H1 (cell line): ENCODE results near the gene CHD9. TPM values are rescaled to one million over a fixed set of nuclear protein-coding genes. Genes with fewer than 3 reads are reported as not detected.

Experiments
- CTCF ChIA-PET: fragments of 300-600 bp; sonication (Branson Sonifier 250); formaldehyde crosslinking; loops from one replicate; lab custom pipeline; 2021; ENCODE audit not compliant: partially characterized antibody; lab: Charles Lee
- POLR2A ChIA-PET: fragments of 300-600 bp; sonication (Branson Sonifier 250); formaldehyde crosslinking; loops from one replicate; lab custom pipeline; 2021; ENCODE audit warnings: inconsistent platforms; ENCODE audit not compliant: partially characterized antibody; lab: Charles Lee
- DNase-seq, 2 experiments: peaks; one replicate each; pipeline versions ENCODE4 v3.0.0 to v3.0.0-alpha.2; 2010 to 2022; ENCODE audit warnings: low spot score in 2 of 2, low read depth in 1 of 2, mixed read lengths in 1 of 2
- FAIRE-seq: peaks from 2 replicates; lab custom pipeline; 2011; peaks lifted over from hg19 to GRCh38; lab: Jason Lieb, UNC
- H2AFZ ChIP-seq: 2 replicates; pipeline ENCODE4 v1.8.1; 2012; ENCODE audit warnings: low read length, inconsistent platforms
- H2AK5ac ChIP-seq: 2 replicates; pipeline ENCODE4 v1.6.1; 2013; ENCODE audit warnings: low read depth, low read length
- H2BK120ac ChIP-seq: replicated peaks from 2 replicates; pipeline ENCODE3; 2013; ENCODE audit warnings: low read depth, low read length, inconsistent platforms
- H2BK12ac ChIP-seq: 2 replicates; pipeline ENCODE4 v1.6.1; 2013; ENCODE audit warnings: low read depth, low read length
- H2BK15ac ChIP-seq: 2 replicates; pipeline ENCODE4 v1.6.1; 2013; ENCODE audit warnings: low read length
- H2BK20ac ChIP-seq: 2 replicates; pipeline ENCODE4 v1.6.1; 2013; ENCODE audit warnings: low read length
- H2BK5ac ChIP-seq: 2 replicates; pipeline ENCODE4 v1.6.1; 2013; ENCODE audit warnings: low read depth, low read length
- H3K14ac ChIP-seq: 2 replicates; pipeline ENCODE4 v1.6.1; 2013; ENCODE audit warnings: inconsistent platforms; ENCODE audit not compliant: insufficient read length
- H3K18ac ChIP-seq: 2 replicates; pipeline ENCODE4 v1.6.1; 2013; ENCODE audit warnings: low read length; ENCODE audit errors: extremely low read depth
- H3K23ac ChIP-seq: 2 replicates; pipeline ENCODE4 v1.6.1; 2013; ENCODE audit warnings: inconsistent platforms; ENCODE audit not compliant: insufficient read length
- H3K23me2 ChIP-seq: 2 replicates; pipeline ENCODE4 v1.6.1; 2013; ENCODE audit warnings: low read depth, low read length
- H3K27ac ChIP-seq: 2 replicates; pipeline ENCODE4 v1.6.1; 2011; ENCODE audit warnings: low read depth, low read length, inconsistent platforms
- H3K27me3 ChIP-seq, 4 experiments: replicated peaks in 1 of 4; 1 replicate in 1 of 4; 2 replicates in 3 of 4; pipeline versions ENCODE4 v1.6.1 to v1.8.1; 2011 to 2013; ENCODE audit warnings: low read length in 3 of 4, mild to moderate bottlenecking in 3 of 4, inconsistent platforms in 2 of 4, mixed read lengths in 2 of 4, moderate library complexity in 1 of 4; ENCODE audit not compliant: control insufficient read depth in 3 of 4, insufficient read depth in 3 of 4; ENCODE audit errors: extremely low read depth in 1 of 4
- H3K36me3 ChIP-seq, 4 experiments: 2 replicates each; pipeline versions ENCODE4 v1.6.1 to v1.8.1; 2011 to 2013; ENCODE audit warnings: mild to moderate bottlenecking in 4 of 4, low read length in 3 of 4, moderate library complexity in 2 of 4, control low read depth in 1 of 4, inconsistent platforms in 1 of 4; ENCODE audit not compliant: insufficient read depth in 4 of 4, control insufficient read depth in 2 of 4
- H3K4ac ChIP-seq: replicated peaks from 2 replicates; pipeline ENCODE3; 2013; ENCODE audit warnings: low read length, low read depth, mixed read lengths, inconsistent platforms; ENCODE audit not compliant: insufficient read length
- H3K4me1 ChIP-seq, 4 experiments: replicated peaks in 1 of 4; 1 replicate in 1 of 4; 2 replicates in 3 of 4; pipeline versions ENCODE4 v1.6.1 to v1.8.1; 2011 to 2013; ENCODE audit warnings: low read length in 3 of 4, inconsistent platforms in 2 of 4, mixed read lengths in 1 of 4; ENCODE audit not compliant: insufficient read depth in 4 of 4, control insufficient read depth in 3 of 4
- H3K4me2 ChIP-seq, 2 experiments: 2 replicates each; pipeline versions ENCODE4 v1.6.1 to v1.8.1; 2011 to 2013; ENCODE audit warnings: low read depth in 2 of 2, low read length in 2 of 2, control low read depth in 1 of 2, inconsistent platforms in 1 of 2, mild to moderate bottlenecking in 1 of 2; ENCODE audit not compliant: insufficient read depth in 1 of 2
- H3K4me3 ChIP-seq, 4 experiments: fragments of 200-600, 300-600 bp in 1 of 4; sonication (generic), shearing (Covaris generic), sonication (Bioruptor Twin) in 1 of 4; 2 replicates each; pipeline versions ENCODE4 v1.5.1 to v1.8.1; 2011 to 2016; ENCODE audit warnings: low read length in 4 of 4, low read depth in 3 of 4, control low read depth in 2 of 4, inconsistent platforms in 2 of 4, mild to moderate bottlenecking in 2 of 4, mixed read lengths in 1 of 4, moderate library complexity in 1 of 4; ENCODE audit not compliant: insufficient read depth in 2 of 4; ENCODE audit errors: extremely low read depth in 1 of 4
- H3K56ac ChIP-seq: replicated peaks from 2 replicates; pipeline ENCODE3; 2013; ENCODE audit warnings: low read depth, mild to moderate bottlenecking, mixed read lengths, low read length, inconsistent platforms; ENCODE audit not compliant: insufficient read length
- H3K79me1 ChIP-seq: 2 replicates; pipeline ENCODE4 v1.6.1; 2013; ENCODE audit warnings: low read depth, low read length, control low read depth
- H3K79me2 ChIP-seq, 2 experiments: 2 replicates each; pipeline versions ENCODE4 v1.6.1 to v1.8.1; 2012 to 2013; ENCODE audit warnings: low read length in 2 of 2, mild to moderate bottlenecking in 2 of 2, inconsistent platforms in 1 of 2; ENCODE audit not compliant: insufficient read depth in 2 of 2, control insufficient read depth in 1 of 2
- H3K9ac ChIP-seq, 4 experiments: replicated peaks in 1 of 4; 1 replicate in 1 of 4; 2 replicates in 3 of 4; pipeline versions ENCODE4 v1.6.1 to v1.8.1; 2011 to 2013; ENCODE audit warnings: low read depth in 3 of 4, low read length in 3 of 4, control low read depth in 2 of 4, mild to moderate bottlenecking in 2 of 4, moderate library complexity in 2 of 4, inconsistent platforms in 1 of 4; ENCODE audit errors: extremely low read depth in 1 of 4
- H3K9me3 ChIP-seq, 2 experiments: 2 replicates each; pipeline versions ENCODE4 v1.6.1 to v1.8.1; 2012 to 2013; ENCODE audit warnings: mild to moderate bottlenecking in 2 of 2, moderate library complexity in 2 of 2, control low read depth in 1 of 2, inconsistent platforms in 1 of 2, low read depth in 1 of 2, low read length in 1 of 2, mixed read lengths in 1 of 2; ENCODE audit not compliant: insufficient read depth in 2 of 2
- H4K20me1 ChIP-seq, 2 experiments: replicated peaks in 1 of 2; 2 replicates each; pipeline versions ENCODE3 to v1.8.1; 2011 to 2013; ENCODE audit warnings: inconsistent platforms in 2 of 2, low read length in 2 of 2, mild to moderate bottlenecking in 1 of 2; ENCODE audit not compliant: insufficient read depth in 2 of 2, control insufficient read depth in 1 of 2
- H4K5ac ChIP-seq: 2 replicates; pipeline ENCODE4 v1.6.1; 2013; ENCODE audit warnings: low read length, low read depth, mixed read lengths, inconsistent platforms; ENCODE audit not compliant: insufficient read length
- H4K8ac ChIP-seq: 2 replicates; pipeline ENCODE4 v1.8.0; 2013; ENCODE audit warnings: mild to moderate bottlenecking, moderate library complexity, low read length, inconsistent platforms; ENCODE audit not compliant: insufficient read depth; ENCODE audit errors: extremely low read depth
- H4K91ac ChIP-seq: replicated peaks from 2 replicates; pipeline ENCODE3; 2013; ENCODE audit warnings: low read length, mixed read lengths, inconsistent platforms; ENCODE audit not compliant: insufficient read length
- NANOG ChIP-seq: IDR thresholded peaks from 2 replicates; pipeline ENCODE4 v1.6.1; 2011; ENCODE audit warnings: low read length, low read depth, mild to moderate bottlenecking, inconsistent platforms; ENCODE audit not compliant: insufficient read depth, poor library complexity, severe bottlenecking
- NRF1 ChIP-seq: IDR thresholded peaks from 2 replicates; pipeline ENCODE4 v1.6.1; 2011; ENCODE audit warnings: mild to moderate bottlenecking, low read depth, low read length, improper control_type of control experiment
- SIN3A ChIP-seq, 2 experiments: IDR thresholded peaks in 1 of 2; conservative IDR thresholded peaks in 1 of 2; 2 replicates each; pipeline ENCODE4 v1.6.1; 2011 to 2012; ENCODE audit warnings: low read length in 2 of 2, improper control_type of control experiment in 1 of 2, low read depth in 1 of 2, mild to moderate bottlenecking in 1 of 2
- SP4 ChIP-seq: IDR thresholded peaks from 2 replicates; pipeline ENCODE4 v1.6.1; 2012; ENCODE audit warnings: low read length, inconsistent platforms
- SUZ12 ChIP-seq: fragments of 200-600 bp; sonication (generic); IDR thresholded peaks from 2 replicates; pipeline ENCODE4 v1.6.1; 2012; ENCODE audit warnings: mild to moderate bottlenecking, inconsistent platforms, low read length, moderate library complexity, mixed read lengths
- TAF1 ChIP-seq: IDR thresholded peaks from 2 replicates; pipeline ENCODE4 v1.6.1; 2011; ENCODE audit warnings: mild to moderate bottlenecking, low read depth, low read length
- ZNF274 ChIP-seq: IDR thresholded peaks from 2 replicates; pipeline ENCODE4 v1.7.0; 2012; ENCODE audit warnings: low read length, borderline replicate concordance; ENCODE audit errors: extremely low read depth
- WGBS, 2 experiments: shearing (Covaris generic) in 1 of 2; methylation state at CpG; one replicate each; pipeline versions ENCODE4 v1.1.6 to v1.1.7; 2013 to 2015; ENCODE audit warnings: low lambda C conversion rate in 2 of 2, mixed read lengths in 2 of 2, inconsistent platforms in 1 of 2, low coverage in 1 of 2, missing lambda C conversion rate in 1 of 2; ENCODE audit not compliant: insufficient replicate concordance in 2 of 2, insufficient coverage in 1 of 2, insufficient read length in 1 of 2; ENCODE audit errors: extremely low coverage in 1 of 2, missing lambda C conversion rate in 1 of 2; 5-methylcytosine and 5-hydroxymethylcytosine counted together
- polyA plus RNA-seq, 7 experiments: library from polyadenylated mRNA; depleted of rRNA in 3 of 7; stranded (reverse) in 5 of 7; unstranded in 2 of 7; fragments of >200 nt in 5 of 7; fragments of 200-250 nt in 2 of 7; gene quantifications; 1 replicate in 5 of 7; 2 replicates in 1 of 7; 4 replicates in 1 of 7; pipeline versions ENCODE4 v1.2.1 to v1.2.3, GENCODE V29; 2011 to 2013; ENCODE audit warnings: missing spikeins in 2 of 7, mixed read lengths in 2 of 7
- total RNA-seq: library from RNA; stranded (reverse); fragmentation: NEBNext Ultra II Directional; extraction: Animal tissue kit (Norgen Biotek cat#: 25700); gene quantifications from 2 replicates; pipeline ENCODE4 v1.2.1, GENCODE V29; 2021
- TF ChIP-seq, protein P1 (sequence below): IDR thresholded peaks from 2 replicates; pipeline ENCODE4 v1.6.1; 2011; ENCODE audit warnings: low read length, improper control_type of control experiment
- TF ChIP-seq, protein P2 (sequence below): IDR thresholded peaks from 2 replicates; pipeline ENCODE4 v1.6.1; 2012; ENCODE audit warnings: low read length, inconsistent platforms

Gene CHD9
- total and polyA plus RNA-seq, 2 of the 8 experiments (the other 6 are each of a cell fraction or from before 2014, with no cell fraction given), result 9.9 to 32.4 TPM

DNA sequence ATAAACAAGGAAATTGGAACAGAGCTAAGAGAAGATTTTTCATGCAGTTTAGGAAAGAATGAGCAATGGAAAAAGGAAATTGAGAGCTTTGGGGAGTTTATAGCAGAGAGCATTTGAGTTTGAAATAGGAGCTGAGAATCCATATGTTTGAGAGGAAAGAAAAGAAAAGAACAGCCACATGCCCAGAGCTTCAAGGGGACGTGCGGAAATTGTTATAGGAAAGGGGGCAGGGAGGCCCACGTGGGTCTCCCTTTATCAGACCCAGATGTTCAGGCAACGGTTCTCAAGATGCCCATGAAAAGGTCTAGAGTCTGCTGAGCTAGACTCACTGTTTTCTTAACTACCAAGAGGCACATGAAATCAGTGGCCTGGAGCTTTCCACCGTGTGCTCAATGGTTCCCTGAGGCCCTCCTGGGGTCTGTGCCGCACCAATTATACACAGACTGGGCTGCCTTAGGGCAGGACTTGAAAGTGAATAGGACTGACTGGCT is 31.2 kb downstream of the CHD9 start:
- H2BK120ac ChIP-seq, result no peak overlapping the region
- CTCF ChIA-PET, result interaction anchor here (0.6 to 1.5 kb wide), 4 partner anchors 15 to 26 kb away, joined by 3 to 5 read pairs (median 4); no protein-coding TSS in a partner anchor
- no peak overlapping the region for H3K14ac ChIP-seq
- H3K79me1 ChIP-seq, result peaks cover 5% of the 10 kb centered on the region; the same call in 1 of the 2 replicates
- no peak for DNase-seq
- H3K23ac ChIP-seq, result no peak overlapping the region
- H3K79me2 ChIP-seq, result 0 out of 4 replicates have a peak, but pooled peaks cover 0 to under 1% of the 10 kb centered on the region in 2 experiments
- 0 out of 2 replicates have a peak overlapping the region, but pooled peaks have one; percentile 38 for H2BK20ac ChIP-seq
- no peak overlapping the region for H2AFZ ChIP-seq
- H2AK5ac ChIP-seq, result no peak overlapping the region
- POLR2A ChIA-PET, result interaction anchor here (0.8 to 1.7 kb wide), 2 partner anchors 13 to 23 kb away, joined by 3 to 5 read pairs; no protein-coding TSS in a partner anchor
- no peaks in the 10 kb centered on the region for H3K9me3 ChIP-seq
- no peak overlapping the region for H3K4ac ChIP-seq
- FAIRE-seq, result no peak
- 86% methylated on average over 6 of the region's 6 CpGs; no CpG with 5 or more reads in 1 of the 2 experiments for WGBS, 2 experiments
- no peak overlapping the region for H4K91ac ChIP-seq
- no peaks in the 10 kb centered on the region; a peak in 1 of 7 replicates for H3K27me3 ChIP-seq
- no peak overlapping the region for H3K4me3 ChIP-seq
- no peak overlapping the region for H3K4me2 ChIP-seq
- no peaks in the 10 kb centered on the region for H3K23me2 ChIP-seq
- no peaks in the 10 kb centered on the region for H4K20me1 ChIP-seq
- H3K4me1 ChIP-seq, result peaks cover 12 to 39% (median 31%) of the 10 kb centered on the region in 4 experiments
- H3K36me3 ChIP-seq, result no peaks in the 10 kb centered on the region
- peak overlapping the region; percentile 6; the same call in 1 of the 2 replicates for H3K18ac ChIP-seq
- H4K8ac ChIP-seq, result no peak overlapping the region
- no peak overlapping the region for H4K5ac ChIP-seq
- peak overlapping the region; percentile 44; the same call in 1 of the 2 replicates for H2BK12ac ChIP-seq
- no peak overlapping the region for H2BK15ac ChIP-seq
- no peak overlapping the region for H3K27ac ChIP-seq
- no peak overlapping the region for H3K56ac ChIP-seq
- H3K9ac ChIP-seq, result no peak overlapping the region
- 0 out of 2 replicates have a peak overlapping the region, but pooled peaks have one; percentile 12 for H2BK5ac ChIP-seq
- TF ChIP-seq, protein P1, sequence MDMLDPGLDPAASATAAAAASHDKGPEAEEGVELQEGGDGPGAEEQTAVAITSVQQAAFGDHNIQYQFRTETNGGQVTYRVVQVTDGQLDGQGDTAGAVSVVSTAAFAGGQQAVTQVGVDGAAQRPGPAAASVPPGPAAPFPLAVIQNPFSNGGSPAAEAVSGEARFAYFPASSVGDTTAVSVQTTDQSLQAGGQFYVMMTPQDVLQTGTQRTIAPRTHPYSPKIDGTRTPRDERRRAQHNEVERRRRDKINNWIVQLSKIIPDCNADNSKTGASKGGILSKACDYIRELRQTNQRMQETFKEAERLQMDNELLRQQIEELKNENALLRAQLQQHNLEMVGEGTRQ, result no peak
- TF ChIP-seq SUZ12 (no peak), NRF1 (no peak), SP4 (no peak), TAF1 (no peak), ZNF274 (no peak), NANOG (no peak), SIN3A (conservative IDR thresholded peaks at IDR 0.05 in 1 of 2, IDR thresholded peaks at IDR 0.05 in 1 of 2; ENCODE audit: low read depth in 1 of 2, low read length in 2 of 2) (no peak)
- TF ChIP-seq, protein P2, sequence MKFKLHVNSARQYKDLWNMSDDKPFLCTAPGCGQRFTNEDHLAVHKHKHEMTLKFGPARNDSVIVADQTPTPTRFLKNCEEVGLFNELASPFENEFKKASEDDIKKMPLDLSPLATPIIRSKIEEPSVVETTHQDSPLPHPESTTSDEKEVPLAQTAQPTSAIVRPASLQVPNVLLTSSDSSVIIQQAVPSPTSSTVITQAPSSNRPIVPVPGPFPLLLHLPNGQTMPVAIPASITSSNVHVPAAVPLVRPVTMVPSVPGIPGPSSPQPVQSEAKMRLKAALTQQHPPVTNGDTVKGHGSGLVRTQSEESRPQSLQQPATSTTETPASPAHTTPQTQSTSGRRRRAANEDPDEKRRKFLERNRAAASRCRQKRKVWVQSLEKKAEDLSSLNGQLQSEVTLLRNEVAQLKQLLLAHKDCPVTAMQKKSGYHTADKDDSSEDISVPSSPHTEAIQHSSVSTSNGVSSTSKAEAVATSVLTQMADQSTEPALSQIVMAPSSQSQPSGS, result no peak
